HTERT RPE-1 (cell line): ENCODE results near the gene PROX2.

Source experiments
- in situ Hi-C: fragments of 300-500 bp; cut with MboI; formaldehyde crosslinking; loops from 4 replicates; pipeline ENCODE4 v1.14.3; 2020; ENCODE audit warnings: low sequenced_read_pairs

The PROX2 gene

GRCh38 chr14:74910556-74910955 lies 34.6 kb upstream of the PROX2 start:
- in situ Hi-C loops: no loop called here

- in situ Hi-C loops: no loop called here
Observed at GRCh38 chr14:74909911-74910310, 34.0 kb upstream of the PROX2 start.

- in situ Hi-C loops: no loop called here
Observed at GRCh38 chr14:74909501-74909900, 33.6 kb upstream of the PROX2 start.

- in situ Hi-C loops: no loop called here
Observed at GRCh38 chr14:74908861-74909341, 33.0 kb upstream of the PROX2 start.

- in situ Hi-C loops: no loop called here
Observed at GRCh38 chr14:74907744-74908143, 31.8 kb upstream of the PROX2 start.

- in situ Hi-C loops: no loop called here
Observed at GRCh38 chr14:74906925-74907521, 31.1 kb upstream of the PROX2 start.

- in situ Hi-C loops: no loop called here
Observed at GRCh38 chr14:74905595-74906142, 29.7 kb upstream of the PROX2 start.

GRCh38 chr14:74904635-74905503 lies 28.9 kb upstream of the PROX2 start:
- in situ Hi-C loops: no loop called here

- in situ Hi-C loops: no loop called here
Observed at GRCh38 chr14:74902941-74903705, 27.2 kb upstream of the PROX2 start.

GRCh38 chr14:74898694-74899093 lies 22.7 kb upstream of the PROX2 start:
- in situ Hi-C loops: no loop called here

- in situ Hi-C loops: no loop called here
Observed at GRCh38 chr14:74898083-74898482, 22.1 kb upstream of the PROX2 start.

GRCh38 chr14:74897642-74898041 lies 21.7 kb upstream of the PROX2 start:
- in situ Hi-C loops: no loop called here

- in situ Hi-C loops: no loop called here
Observed at GRCh38 chr14:74896400-74896799, 20.5 kb upstream of the PROX2 start.

- in situ Hi-C loops: no loop called here
Observed at GRCh38 chr14:74893614-74894091, 17.7 kb upstream of the PROX2 start.

GRCh38 chr14:74892745-74893144 lies 16.8 kb upstream of the PROX2 start:
- in situ Hi-C loops: no loop called here

- in situ Hi-C loops: no loop called here
Observed at GRCh38 chr14:74891870-74892269, 15.9 kb upstream of the PROX2 start.

GRCh38 chr14:74890262-74890661 lies 14.3 kb upstream of the PROX2 start:
- in situ Hi-C loops: no loop called here

GRCh38 chr14:74888164-74889158 lies 12.5 kb upstream of the PROX2 start:
- in situ Hi-C loops: no loop called here

GRCh38 chr14:74886001-74886400 lies 10.1 kb upstream of the PROX2 start:
- in situ Hi-C loops: no loop called here
